ENCODE results near the gene SORL1. TPM values are rescaled to one million over a fixed set of nuclear protein-coding genes. Genes with fewer than 3 reads are reported as not detected.

Gene SORL1
- total RNA-seq: 0.07 and 0.74 TPM in 2 replicates

GRCh38 chr11:121451986-121452608 is at the start of gene SORL1:
TSS of gene SORL1 (plus strand) at chr11:121452314. CDS start at chr11:121452332, 18 bp downstream.

GRCh38 chr11:121452609-121453150 is 566 bp downstream of the SORL1 start, which contains the start of gene SORL1-AS1:
TSS of gene SORL1-AS1 (minus strand) at chr11:121452967.

Other genes with a start within 250 kb of the SORL1 start
- gene SC5D, start 159.5 kb upstream of the SORL1 start, total RNA-seq: 26.0 and 29.5 TPM in 2 replicates

All from mammary microvascular endothelial cell (primary cell).